Measurements from ENCODE around the gene APEX1. TPM values are rescaled to one million over a fixed set of nuclear protein-coding genes. Genes with fewer than 3 reads are reported as not detected.

The APEX1 gene
- total RNA-seq, 1 donor from 2014 or later: 101 TPM

DNA sequence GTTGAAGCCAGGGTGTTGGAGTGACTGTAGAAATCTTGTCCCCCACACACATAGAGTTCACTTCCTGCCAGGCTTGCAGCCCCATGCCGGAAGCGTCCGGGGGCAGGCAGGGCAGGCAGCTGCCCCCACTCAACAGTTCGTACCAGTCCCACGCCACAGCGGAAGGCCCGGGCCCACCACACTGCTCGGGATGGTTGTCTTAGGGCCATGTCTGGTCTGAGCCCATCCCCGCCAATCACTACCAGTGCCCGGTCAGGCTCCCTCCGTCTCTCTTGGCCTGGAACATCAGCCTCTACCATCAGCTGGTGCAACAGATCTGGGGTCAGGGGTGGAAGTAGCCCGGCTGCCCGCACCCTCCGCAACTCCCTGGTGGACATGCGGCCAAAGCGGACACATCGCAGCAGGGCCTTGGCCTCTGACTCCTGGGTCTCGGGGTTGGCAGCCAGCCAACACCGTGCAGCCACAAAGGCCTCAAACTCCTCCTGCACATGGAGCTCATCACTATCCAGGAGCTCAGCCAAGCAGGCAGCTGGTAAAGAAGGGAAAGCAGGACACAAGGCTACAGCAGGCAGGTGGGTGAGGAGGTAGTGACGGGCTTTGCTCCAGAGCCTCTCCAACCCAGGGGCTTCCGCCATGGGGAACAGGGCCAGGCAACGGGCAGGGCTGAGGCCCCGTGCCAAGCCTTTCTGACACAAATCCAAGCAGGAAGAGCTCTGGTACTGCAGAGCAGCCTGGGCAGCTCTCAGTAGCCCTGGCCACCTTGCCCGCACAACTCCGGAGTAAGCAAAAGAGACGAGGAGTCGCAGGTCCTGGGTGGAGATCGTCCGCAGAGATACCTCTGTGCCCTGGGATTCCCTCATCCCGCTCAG, 25.0 kb upstream of the APEX1 start:
- no peaks in the 10 kb centered on the region for H3K27me3 ChIP-seq
- DNase-seq (peak; percentile 79), ATAC-seq (peak; percentile 69)
- H3K9me3 ChIP-seq: no peaks in the 10 kb centered on the region
- no peak overlapping the region for H3K27ac ChIP-seq
- intact Hi-C loops (cut with DNase I): no loop called here
- TF ChIP-seq, protein P1, sequence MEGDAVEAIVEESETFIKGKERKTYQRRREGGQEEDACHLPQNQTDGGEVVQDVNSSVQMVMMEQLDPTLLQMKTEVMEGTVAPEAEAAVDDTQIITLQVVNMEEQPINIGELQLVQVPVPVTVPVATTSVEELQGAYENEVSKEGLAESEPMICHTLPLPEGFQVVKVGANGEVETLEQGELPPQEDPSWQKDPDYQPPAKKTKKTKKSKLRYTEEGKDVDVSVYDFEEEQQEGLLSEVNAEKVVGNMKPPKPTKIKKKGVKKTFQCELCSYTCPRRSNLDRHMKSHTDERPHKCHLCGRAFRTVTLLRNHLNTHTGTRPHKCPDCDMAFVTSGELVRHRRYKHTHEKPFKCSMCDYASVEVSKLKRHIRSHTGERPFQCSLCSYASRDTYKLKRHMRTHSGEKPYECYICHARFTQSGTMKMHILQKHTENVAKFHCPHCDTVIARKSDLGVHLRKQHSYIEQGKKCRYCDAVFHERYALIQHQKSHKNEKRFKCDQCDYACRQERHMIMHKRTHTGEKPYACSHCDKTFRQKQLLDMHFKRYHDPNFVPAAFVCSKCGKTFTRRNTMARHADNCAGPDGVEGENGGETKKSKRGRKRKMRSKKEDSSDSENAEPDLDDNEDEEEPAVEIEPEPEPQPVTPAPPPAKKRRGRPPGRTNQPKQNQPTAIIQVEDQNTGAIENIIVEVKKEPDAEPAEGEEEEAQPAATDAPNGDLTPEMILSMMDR (IDR thresholded peaks at IDR 0.05): no peak
- no peak overlapping the region for H3K4me3 ChIP-seq
- peaks cover 4% of the 10 kb centered on the region for H3K4me1 ChIP-seq
- no peaks in the 10 kb centered on the region for H3K36me3 ChIP-seq

GRCh38 chr14:20434701-20435581, 20.1 kb upstream of the APEX1 start:
- Histone ChIP-seq H3K36me3 (no peaks in the 10 kb centered on the region), H3K4me3 (peak overlapping the region; percentile 22), H3K27ac (peak overlapping the region; percentile 61), H3K9me3 (no peaks in the 10 kb centered on the region), H3K4me1 (no peaks in the 10 kb centered on the region), H3K27me3 (no peaks in the 10 kb centered on the region)
- TF ChIP-seq, protein P1 (IDR thresholded peaks at IDR 0.05): no peak
- no peak for ATAC-seq
- DNase-seq: no peak
- intact Hi-C loops (cut with DNase I): no loop called here

GRCh38 chr14:20435582-20436362, 19.3 kb upstream of the APEX1 start, which contains the start of gene KLHL33:
Gene KLHL33 (minus strand): TSS chr14:20436166. CDS start chr14:20435811, 355 bp downstream.
- Histone ChIP-seq H3K36me3 (no peaks in the 10 kb centered on the region), H3K27ac (peak within 1 kb of the TSS; percentile 61), H3K9me3 (no peaks in the 10 kb centered on the region), H3K27me3 (no peaks in the 10 kb centered on the region), H3K4me3 (peak within 1 kb of the TSS; percentile 22), H3K4me1 (no peaks in the 10 kb centered on the region)
- DNase-seq: no peak
- no peak for ATAC-seq
- intact Hi-C loops (cut with DNase I): no loop called here
- TF ChIP-seq, protein P1 (IDR thresholded peaks at IDR 0.05): no peak

- DNase-seq (no peak), ATAC-seq (no peak)
- no peak overlapping the region for H3K4me3 ChIP-seq
- H3K27ac ChIP-seq: no peak overlapping the region
- H3K27me3 ChIP-seq: no peaks in the 10 kb centered on the region
- no peaks in the 10 kb centered on the region for H3K36me3 ChIP-seq
- intact Hi-C loops (cut with DNase I): no loop called here
- no peaks in the 10 kb centered on the region for H3K4me1 ChIP-seq
- H3K9me3 ChIP-seq: no peaks in the 10 kb centered on the region
- TF ChIP-seq, protein P1 (IDR thresholded peaks at IDR 0.05): no peak
These were observed 18.7 kb upstream of the APEX1 start for GRCh38 chr14:20436363-20436755.

DNA sequence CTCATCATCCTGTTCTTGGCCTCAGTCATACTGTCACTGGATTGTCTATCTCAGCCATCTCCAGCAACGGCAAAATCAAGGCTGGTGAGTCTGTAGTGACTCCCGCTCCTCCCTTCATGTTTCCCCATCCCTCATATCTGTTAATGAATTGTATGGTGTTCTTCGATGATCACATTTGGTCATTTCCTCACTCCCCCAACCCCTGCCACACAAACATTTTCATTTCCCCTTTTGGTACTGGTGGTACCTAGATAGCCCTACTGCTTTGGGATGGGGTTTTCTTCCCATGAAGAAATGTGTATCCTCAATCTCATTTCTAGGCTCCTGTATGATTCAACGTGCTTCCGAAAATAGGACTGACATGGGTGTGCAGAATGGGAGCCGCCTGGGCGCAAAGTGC, 16.4 kb upstream of the APEX1 start:
- no peak for DNase-seq
- Histone ChIP-seq H3K4me1 (no peaks in the 10 kb centered on the region), H3K27me3 (no peaks in the 10 kb centered on the region), H3K9me3 (no peaks in the 10 kb centered on the region), H3K36me3 (no peaks in the 10 kb centered on the region), H3K4me3 (no peak overlapping the region), H3K27ac (no peak overlapping the region)
- TF ChIP-seq, protein P1 (IDR thresholded peaks at IDR 0.05): no peak
- ATAC-seq: no peak
- intact Hi-C loops (cut with DNase I): no loop called here
